KBM-7 (cell line): ENCODE measurements around the gene PHEX.

Source experiments
- DNase-seq: peaks from one replicate; pipeline ENCODE4 v3.0.0-alpha.2; 2015
- in situ Hi-C: fragments of 300-500 bp; cut with MboI; formaldehyde crosslinking; loops from 2 replicates; pipeline ENCODE4 v1.14.3; 2020; ENCODE audit warnings: low sequenced_read_pairs, low pct_unique_long_range_greater_than_20kb, mixed read lengths

The PHEX gene

GRCh38 chrX:22300130-22300529 lies 268.0 kb downstream of the PHEX start:
- peak; percentile 43 for DNase-seq
- in situ Hi-C loops, result no loop called here
